GM21360 (cell line): ENCODE measurements around the gene GALNT13.

Source experiments
- ATAC-seq: cut with Tn5 transposase; IDR thresholded peaks from one replicate; pipeline ENCODE4 v1.9.1; 2021; ENCODE audit warnings: mild to moderate bottlenecking, moderate library complexity; ENCODE audit not compliant: unreplicated experiment

Gene GALNT13

GRCh38 chr2:154203902-154204301 lies 332.2 kb downstream of the GALNT13 start:
- ATAC-seq = no peak

DNA sequence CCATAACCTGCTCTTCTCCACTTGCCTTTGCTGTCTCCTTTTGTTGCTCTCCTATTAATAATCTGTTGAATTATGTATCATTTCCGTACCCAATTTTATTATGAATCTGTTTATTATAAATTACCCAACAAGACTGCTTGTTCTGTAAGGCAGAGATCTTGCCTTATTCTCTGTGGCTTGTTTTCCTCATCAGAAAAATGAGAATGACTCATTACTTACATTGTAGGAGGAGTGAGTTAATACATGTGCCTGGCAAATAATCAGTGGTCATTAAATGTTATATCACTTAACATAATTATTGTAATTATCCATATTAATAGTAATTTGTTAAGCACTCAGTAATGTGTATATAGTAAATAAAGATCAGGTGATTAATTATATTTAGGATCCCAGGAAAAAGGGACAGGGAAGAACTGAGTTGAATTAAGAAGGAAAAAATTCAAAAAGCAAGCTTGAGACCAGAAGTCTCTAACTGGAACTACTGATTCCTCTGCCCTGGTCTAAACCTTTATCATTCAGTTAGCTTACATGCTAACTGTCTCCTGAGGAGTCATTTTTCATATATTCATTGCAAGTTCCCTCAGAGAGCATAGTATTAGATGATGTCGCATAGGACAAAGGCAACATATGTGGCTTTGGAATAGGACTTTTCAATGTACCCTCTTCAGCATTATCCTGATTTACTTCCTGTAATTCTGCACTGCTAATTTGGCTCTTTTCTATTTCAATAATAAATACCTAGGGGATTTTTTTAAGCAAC lies 335.7 kb downstream of the GALNT13 start:
- ATAC-seq = no peak

- ATAC-seq = no peak
Measured at GRCh38 chr2:154223726-154224125, 352.0 kb downstream of the GALNT13 start.

- no peak for ATAC-seq
Measured at GRCh38 chr2:154226931-154227330, 355.2 kb downstream of the GALNT13 start.

- no peak for ATAC-seq
Measured at GRCh38 chr2:154228566-154229280, 357.0 kb downstream of the GALNT13 start.

- no peak for ATAC-seq
Measured at GRCh38 chr2:154229966-154230365, 358.2 kb downstream of the GALNT13 start.

DNA sequence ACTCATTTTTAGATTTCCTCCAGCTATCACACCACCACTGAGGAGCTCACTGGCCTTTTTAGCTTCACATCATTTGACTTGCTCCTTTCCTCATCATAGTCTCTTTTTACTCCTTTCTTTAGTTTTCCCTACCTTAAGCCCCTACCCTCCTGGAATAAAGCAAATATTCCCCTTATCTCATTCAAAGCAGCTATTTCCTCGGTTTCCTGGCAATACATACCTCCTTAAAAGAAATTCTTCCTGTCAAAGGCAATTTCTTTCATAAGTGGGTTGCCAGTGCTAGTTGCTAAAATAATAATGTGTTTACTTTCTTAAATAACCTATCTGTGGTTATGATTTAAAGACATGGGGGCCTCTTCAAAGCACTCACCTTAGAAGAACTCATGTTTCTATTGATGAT lies 359.3 kb downstream of the GALNT13 start:
- no peak for ATAC-seq

- ATAC-seq = no peak
Measured at GRCh38 chr2:154233231-154233630, 361.5 kb downstream of the GALNT13 start.

DNA sequence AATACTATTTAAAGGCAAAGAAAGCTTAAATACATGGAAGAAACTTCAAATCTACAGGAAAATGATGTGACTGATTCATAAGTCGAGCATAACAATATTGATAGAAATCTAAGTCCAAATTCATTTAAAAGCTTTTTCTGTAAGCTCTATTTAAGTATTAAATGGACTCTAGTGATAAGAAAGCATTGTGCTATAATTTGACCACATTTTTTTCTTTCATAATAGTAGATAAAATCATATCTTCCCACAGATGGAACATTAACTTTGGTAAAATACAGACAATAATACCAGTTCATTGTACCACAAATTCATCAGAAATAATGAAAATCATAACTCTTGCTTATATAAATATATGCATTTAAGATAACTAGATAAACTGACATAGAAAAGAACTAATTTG lies 366.5 kb downstream of the GALNT13 start:
- no peak for ATAC-seq

- no peak for ATAC-seq
Measured at GRCh38 chr2:154240316-154240715, 368.6 kb downstream of the GALNT13 start.

DNA sequence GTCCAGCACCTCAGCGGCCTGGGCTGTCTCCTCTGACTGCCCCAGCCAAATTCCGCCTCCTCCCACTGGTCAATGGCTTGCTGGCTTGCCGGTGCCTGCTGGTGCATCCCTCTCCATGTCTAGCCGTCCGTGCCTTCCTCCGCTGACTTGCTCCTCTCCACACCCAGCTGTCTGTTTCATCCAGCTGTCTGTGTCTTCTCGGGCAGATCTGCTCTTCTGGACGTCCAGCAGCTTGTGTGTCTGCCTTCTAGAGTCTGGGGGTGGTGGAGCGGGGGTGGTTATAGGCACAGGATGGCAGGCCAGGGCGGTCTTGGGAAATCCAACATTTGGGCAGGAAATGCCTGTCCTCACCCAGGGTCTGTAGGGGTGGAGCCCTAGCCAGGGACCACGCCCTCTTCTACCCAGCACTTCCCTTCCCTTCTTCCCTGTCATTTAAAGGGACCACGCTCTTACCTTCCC lies 369.2 kb downstream of the GALNT13 start:
- no peak for ATAC-seq

DNA sequence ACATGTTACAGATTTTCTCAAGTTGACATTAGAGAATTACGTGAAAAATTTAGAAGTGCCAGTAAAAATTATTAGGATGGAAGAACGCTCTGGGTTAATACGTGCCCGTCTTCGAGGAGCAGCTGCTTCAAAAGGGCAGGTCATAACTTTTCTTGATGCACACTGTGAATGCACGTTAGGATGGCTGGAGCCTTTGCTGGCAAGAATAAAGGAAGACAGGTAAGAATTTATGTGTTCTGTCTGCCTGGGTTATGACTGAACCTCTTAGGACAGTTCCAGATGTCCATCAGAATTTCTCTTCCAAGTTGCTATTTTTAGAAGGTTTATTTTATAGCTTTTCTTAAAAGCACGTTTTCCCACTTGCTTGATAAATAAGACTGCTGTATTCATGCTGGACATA lies 371.0 kb downstream of the GALNT13 start:
- no peak for ATAC-seq

- no peak for ATAC-seq
Measured at GRCh38 chr2:154243685-154244084, 372.0 kb downstream of the GALNT13 start.

GRCh38 chr2:154244932-154245331 lies 373.2 kb downstream of the GALNT13 start:
- no peak for ATAC-seq

- no peak for ATAC-seq
Measured at GRCh38 chr2:154247503-154247902, 375.8 kb downstream of the GALNT13 start.

DNA sequence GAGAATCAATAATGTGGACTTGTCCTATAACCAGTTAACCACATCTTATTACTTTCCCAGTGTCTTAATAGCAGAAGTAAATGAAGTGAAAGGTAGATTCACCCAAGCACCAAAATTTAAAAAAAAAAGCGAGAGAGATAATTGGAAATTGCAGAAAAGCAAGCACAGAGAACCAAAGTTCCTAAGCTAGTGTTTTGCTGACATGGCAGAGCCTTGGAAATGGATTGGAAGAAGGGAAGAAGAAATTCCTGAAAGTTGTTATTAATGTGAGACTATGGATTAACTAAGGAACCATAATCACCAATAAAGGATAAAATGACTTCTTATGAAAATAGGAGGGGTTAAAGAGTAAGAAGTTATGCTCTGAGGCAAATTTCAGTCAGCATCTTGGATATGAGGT lies 384.4 kb downstream of the GALNT13 start:
- ATAC-seq = no peak

DNA sequence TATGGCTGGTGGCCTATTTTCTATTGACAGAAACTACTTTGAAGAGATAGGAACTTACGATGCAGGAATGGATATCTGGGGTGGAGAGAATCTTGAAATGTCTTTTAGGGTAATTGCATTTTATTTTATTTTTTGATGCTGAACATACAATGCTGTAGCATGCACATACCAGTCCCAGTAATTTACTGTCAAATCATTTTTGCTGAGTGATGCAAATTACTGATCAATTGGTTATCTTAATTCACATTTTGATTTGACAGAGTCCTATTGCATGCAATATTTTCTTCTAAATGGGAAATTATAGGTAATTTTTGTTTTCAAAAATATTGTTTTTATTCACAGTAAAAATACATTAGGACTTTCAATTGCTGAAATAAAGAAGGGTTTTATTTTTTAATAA lies 387.3 kb downstream of the GALNT13 start:
- no peak for ATAC-seq

DNA sequence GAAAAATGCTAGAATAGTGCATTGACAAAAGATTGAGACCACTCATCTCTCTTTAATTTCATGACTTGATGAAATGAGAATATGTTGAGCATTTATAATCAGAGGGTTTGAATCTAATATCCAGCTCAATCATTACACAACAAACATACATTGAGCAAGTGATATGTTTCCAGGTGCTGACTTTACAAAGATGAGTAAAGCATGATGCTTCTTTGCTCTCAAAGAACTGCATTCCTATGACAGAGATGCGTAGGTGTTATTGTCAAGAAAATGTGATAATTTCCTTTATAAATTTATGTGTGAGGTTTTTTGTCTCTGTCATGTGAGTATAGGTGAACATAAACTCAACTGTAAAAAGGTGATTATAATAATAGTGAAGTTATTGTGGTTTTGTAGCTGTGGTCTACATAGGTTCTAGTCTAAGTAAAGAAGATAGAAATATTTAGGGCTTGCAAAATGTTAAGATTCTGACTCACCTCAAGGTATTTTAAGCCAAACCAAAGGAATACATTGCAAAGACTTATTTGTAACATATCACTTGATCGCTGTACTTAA lies 389.8 kb downstream of the GALNT13 start:
- ATAC-seq = no peak

GRCh38 chr2:154263206-154263605 lies 391.5 kb downstream of the GALNT13 start:
- no peak for ATAC-seq

- ATAC-seq = no peak
Measured at GRCh38 chr2:154264024-154264423, 392.3 kb downstream of the GALNT13 start.

DNA sequence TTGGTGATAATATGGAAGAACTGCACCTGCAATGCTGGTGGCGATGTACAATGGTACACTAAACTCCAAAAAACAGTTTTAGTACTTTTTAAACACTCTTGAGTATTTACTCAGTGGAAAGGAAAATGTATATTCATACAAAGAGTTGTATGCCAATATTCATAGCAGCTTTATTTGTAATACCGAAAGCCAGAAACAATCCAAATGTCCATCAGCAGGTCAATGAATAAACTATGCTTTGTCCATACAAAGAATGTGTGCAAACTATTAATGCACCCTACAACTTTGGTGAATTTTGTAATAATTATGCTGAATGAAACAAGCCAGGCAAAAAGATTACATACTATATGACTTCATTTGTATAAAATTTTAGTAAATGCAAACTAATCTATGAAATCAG lies 396.3 kb downstream of the GALNT13 start:
- no peak for ATAC-seq

DNA sequence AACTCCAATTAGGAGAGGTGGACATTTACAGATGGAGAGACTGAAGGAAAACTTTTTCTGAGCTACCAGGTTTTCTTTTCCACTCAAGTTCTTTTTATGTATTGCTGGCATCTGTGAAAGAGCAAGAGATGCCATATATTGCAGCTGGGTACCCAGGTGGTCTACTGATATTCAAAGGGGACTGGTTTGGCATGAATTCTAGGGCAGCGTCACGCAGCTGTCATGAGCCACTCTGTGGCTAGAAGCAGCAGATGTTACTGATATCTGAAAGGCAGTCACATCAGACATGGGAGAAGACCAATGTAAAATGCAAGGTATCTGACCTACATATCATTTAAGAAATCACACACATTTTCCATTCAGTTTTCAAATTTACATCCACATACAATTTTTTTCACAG lies 408.8 kb downstream of the GALNT13 start:
- no peak for ATAC-seq
